Measurements from ENCODE around the gene CRYGA. TPM values are rescaled to one million over a fixed set of nuclear protein-coding genes. Genes with fewer than 3 reads are reported as not detected.

Gene CRYGA
- total RNA-seq, 2 donors from 2014 or later = not detected

GRCh38 chr2:208156439-208156838, 7.0 kb downstream of the CRYGA start:
- H3K27ac ChIP-seq = no peak overlapping the region
- no peak overlapping the region for H3K9ac ChIP-seq (ENCODE audit: low read depth in 2 of 2, low read length in 2 of 2)
- intact Hi-C loops (cut with DNase I) = no loop called here
- no peaks in the 10 kb centered on the region for H3K4me1 ChIP-seq
- no peaks in the 10 kb centered on the region for H3K9me3 ChIP-seq
- no peaks in the 10 kb centered on the region for H3K27me3 ChIP-seq
- DNase-seq = no peak
- no peaks in the 10 kb centered on the region for H3K36me3 ChIP-seq
- TF ChIP-seq CTCF (IDR thresholded peaks at IDR 0.05) = no peak
- H3K4me3 ChIP-seq = no peak overlapping the region

- TF ChIP-seq CTCF (IDR thresholded peaks at IDR 0.05) = no peak
- intact Hi-C loops (cut with DNase I) = no loop called here
These were observed 10.2 kb downstream of the CRYGA start for GRCh38 chr2:208153156-208153555.

DNA sequence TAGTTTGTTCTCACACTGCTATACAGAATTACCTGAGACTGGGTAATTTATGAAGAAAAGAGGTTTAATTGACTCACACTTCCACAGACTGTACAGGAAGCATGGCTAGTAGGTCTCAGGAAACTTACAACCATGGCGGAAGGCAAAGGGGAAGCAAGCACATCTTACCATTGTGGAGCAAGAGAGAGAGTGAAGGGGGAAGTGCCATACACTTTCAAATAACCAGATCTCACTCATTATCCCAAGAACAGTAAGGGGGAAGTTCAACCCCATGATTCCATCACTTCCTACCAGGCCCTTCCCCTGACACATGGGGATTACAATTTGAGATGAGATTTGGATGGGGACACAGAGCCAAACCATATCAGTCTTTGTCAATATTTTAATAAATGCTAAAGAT, 12.4 kb downstream of the CRYGA start:
- H3K4me1 ChIP-seq = no peaks in the 10 kb centered on the region
- intact Hi-C loops (cut with DNase I) = no loop called here
- no peaks in the 10 kb centered on the region for H3K36me3 ChIP-seq
- no peaks in the 10 kb centered on the region for H3K9me3 ChIP-seq
- no peak for DNase-seq
- no peak for TF ChIP-seq CTCF (IDR thresholded peaks at IDR 0.05)
- H3K27me3 ChIP-seq = no peaks in the 10 kb centered on the region
- no peak overlapping the region for H3K4me3 ChIP-seq
- H3K27ac ChIP-seq = no peak overlapping the region
- H3K9ac ChIP-seq (ENCODE audit: low read depth in 2 of 2, low read length in 2 of 2) = no peak overlapping the region

More at GRCh38 chr2:208153156-208153555, 10.2 kb downstream of the CRYGA start:
- Histone ChIP-seq H3K4me3 (no peak overlapping the region), H3K9me3 (no peaks in the 10 kb centered on the region), H3K36me3 (no peaks in the 10 kb centered on the region), H3K27ac (no peak overlapping the region), H3K9ac (ENCODE audit: low read depth in 2 of 2, low read length in 2 of 2) (no peak overlapping the region), H3K4me1 (no peaks in the 10 kb centered on the region), H3K27me3 (no peaks in the 10 kb centered on the region)
- no peak for DNase-seq

GRCh38 chr2:208150094-208150493, 13.3 kb downstream of the CRYGA start:
- Histone ChIP-seq H3K27me3 (no peaks in the 10 kb centered on the region), H3K9ac (ENCODE audit: low read depth in 2 of 2, low read length in 2 of 2) (no peak overlapping the region), H3K4me3 (no peak overlapping the region), H3K9me3 (no peaks in the 10 kb centered on the region), H3K36me3 (no peaks in the 10 kb centered on the region), H3K4me1 (no peaks in the 10 kb centered on the region), H3K27ac (no peak overlapping the region)
- TF ChIP-seq CTCF (IDR thresholded peaks at IDR 0.05) = no peak
- intact Hi-C loops (cut with DNase I) = no loop called here
- DNase-seq = no peak

GRCh38 chr2:208148803-208149202, 14.6 kb downstream of the CRYGA start:
- intact Hi-C loops (cut with DNase I) = no loop called here
- H3K36me3 ChIP-seq = no peaks in the 10 kb centered on the region
- H3K27ac ChIP-seq = no peak overlapping the region
- no peak overlapping the region for H3K9ac ChIP-seq (ENCODE audit: low read depth in 2 of 2, low read length in 2 of 2)
- H3K27me3 ChIP-seq = no peaks in the 10 kb centered on the region
- H3K4me1 ChIP-seq = no peaks in the 10 kb centered on the region
- no peaks in the 10 kb centered on the region for H3K9me3 ChIP-seq
- no peak overlapping the region for H3K4me3 ChIP-seq
- DNase-seq = no peak
- no peak for TF ChIP-seq CTCF (IDR thresholded peaks at IDR 0.05)

DNA sequence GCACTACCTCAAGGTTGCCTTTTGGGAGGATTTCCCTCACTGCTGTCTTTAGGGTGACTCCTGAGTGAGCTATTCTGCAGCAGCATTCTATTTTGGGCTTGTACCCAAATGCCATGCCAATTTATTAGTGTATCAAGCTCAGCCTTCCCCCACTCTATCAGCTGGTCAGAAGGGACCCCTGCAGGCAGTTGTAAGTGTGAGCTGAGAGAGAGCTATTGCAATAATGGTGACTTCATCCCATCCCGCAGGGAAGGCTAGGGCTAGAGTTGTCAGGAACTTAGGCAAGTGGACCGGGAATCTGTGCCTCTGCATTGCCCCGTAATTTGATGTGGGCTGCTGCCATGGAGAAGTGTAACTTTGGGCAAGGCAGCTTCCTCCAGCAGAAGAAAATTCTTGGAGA, 15.6 kb downstream of the CRYGA start:
- no peak for DNase-seq
- H3K9me3 ChIP-seq = no peaks in the 10 kb centered on the region
- no peaks in the 10 kb centered on the region for H3K36me3 ChIP-seq
- no peaks in the 10 kb centered on the region for H3K4me1 ChIP-seq
- H3K27ac ChIP-seq = no peak overlapping the region
- no peak for TF ChIP-seq CTCF (IDR thresholded peaks at IDR 0.05)
- no peaks in the 10 kb centered on the region for H3K27me3 ChIP-seq
- no peak overlapping the region for H3K4me3 ChIP-seq
- no peak overlapping the region for H3K9ac ChIP-seq (ENCODE audit: low read depth in 2 of 2, low read length in 2 of 2)
- intact Hi-C loops (cut with DNase I) = no loop called here
